Loucy (cell line): Measurements from ENCODE around the gene SLC15A3.

Source experiments
- EZH2phosphoT487 ChIP-seq: fragments of 200-600 bp; IDR thresholded peaks from 2 replicates; pipeline ENCODE4 v1.6.1; 2018; ENCODE audit warnings: antibody characterized with exemption, mild to moderate bottlenecking, moderate library complexity, borderline replicate concordance
- TF ChIP-seq, protein P1 (sequence below): fragments of 200-600 bp; sonication (generic); conservative IDR thresholded peaks from 2 replicates; pipeline ENCODE4 v1.5.1; 2014; ENCODE audit warnings: mild to moderate bottlenecking, antibody characterized with exemption, low read length

DNA sequence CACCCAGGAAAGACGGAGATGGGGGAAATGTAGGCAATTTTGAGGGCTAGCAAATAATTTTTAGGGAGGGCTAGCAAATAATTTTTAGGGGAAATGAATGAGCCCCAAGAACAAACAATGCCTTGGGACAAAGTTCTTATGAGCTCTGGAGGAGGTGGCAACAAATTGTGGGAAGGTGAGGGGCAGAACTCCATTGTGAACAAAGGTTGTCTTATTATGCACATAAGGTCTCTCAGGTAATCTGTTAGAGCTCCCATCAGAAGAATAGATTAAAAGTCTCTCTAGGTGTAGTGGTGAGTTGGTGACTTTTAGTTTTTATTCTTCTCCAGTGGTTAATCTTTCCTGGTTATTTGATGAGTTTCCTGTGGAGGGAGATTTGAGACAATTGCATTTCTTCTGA, 43.2 kb downstream of the SLC15A3 start:
- TF ChIP-seq, protein P1, sequence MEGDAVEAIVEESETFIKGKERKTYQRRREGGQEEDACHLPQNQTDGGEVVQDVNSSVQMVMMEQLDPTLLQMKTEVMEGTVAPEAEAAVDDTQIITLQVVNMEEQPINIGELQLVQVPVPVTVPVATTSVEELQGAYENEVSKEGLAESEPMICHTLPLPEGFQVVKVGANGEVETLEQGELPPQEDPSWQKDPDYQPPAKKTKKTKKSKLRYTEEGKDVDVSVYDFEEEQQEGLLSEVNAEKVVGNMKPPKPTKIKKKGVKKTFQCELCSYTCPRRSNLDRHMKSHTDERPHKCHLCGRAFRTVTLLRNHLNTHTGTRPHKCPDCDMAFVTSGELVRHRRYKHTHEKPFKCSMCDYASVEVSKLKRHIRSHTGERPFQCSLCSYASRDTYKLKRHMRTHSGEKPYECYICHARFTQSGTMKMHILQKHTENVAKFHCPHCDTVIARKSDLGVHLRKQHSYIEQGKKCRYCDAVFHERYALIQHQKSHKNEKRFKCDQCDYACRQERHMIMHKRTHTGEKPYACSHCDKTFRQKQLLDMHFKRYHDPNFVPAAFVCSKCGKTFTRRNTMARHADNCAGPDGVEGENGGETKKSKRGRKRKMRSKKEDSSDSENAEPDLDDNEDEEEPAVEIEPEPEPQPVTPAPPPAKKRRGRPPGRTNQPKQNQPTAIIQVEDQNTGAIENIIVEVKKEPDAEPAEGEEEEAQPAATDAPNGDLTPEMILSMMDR, result no peak
- TF ChIP-seq EZH2phosphoT487, result no peak
